SK-N-SH (cell line): ENCODE results near the gene CAMK2B.

Experiments
- RAD21 ChIP-seq: IDR thresholded peaks from 2 replicates; pipeline ENCODE4 v1.6.1; 2012; ENCODE audit warnings: mild to moderate bottlenecking, low read length
- RXRA ChIP-seq: IDR thresholded peaks from 2 replicates; pipeline ENCODE4 v1.4.0; 2012; ENCODE audit warnings: low read depth, mild to moderate bottlenecking, borderline replicate concordance

DNA sequence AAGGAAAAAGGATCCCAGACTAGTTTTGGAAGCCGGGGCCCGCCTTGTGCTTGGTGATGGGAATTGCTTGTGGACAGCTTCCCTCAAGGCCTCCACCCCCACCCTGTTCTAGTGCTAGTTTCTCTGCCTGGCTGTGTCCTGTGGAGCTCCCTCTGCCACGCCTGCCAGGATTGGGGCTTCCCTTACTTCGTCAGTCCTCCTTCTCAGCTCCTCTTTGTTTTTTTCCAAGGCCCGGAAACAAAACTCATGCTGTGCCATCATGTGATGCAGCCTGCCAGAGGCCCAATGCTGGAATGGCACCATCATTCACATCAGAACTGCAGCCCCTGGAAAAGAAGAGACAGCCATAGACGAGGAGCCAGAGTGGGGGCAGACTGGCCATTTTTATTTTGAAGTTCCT is 113.4 kb downstream of the CAMK2B start:
- TF ChIP-seq RAD21 (no peak), RXRA (no peak)
